Measurements from ENCODE around the gene PKN2.
"Not testable (repeated sequence)": the region's sequence is repeated elsewhere in the genome, so short reads cannot be mapped to it uniquely, and the experiment has no call there.

PKN2 gene

GRCh38 chr1:88867743-88868521, 183.9 kb downstream of the PKN2 start:
- no peaks in the 10 kb centered on the region for H3K9me3 Mint-ChIP-seq
- peak overlapping the region; percentile 78 to 95 for H3K27ac Mint-ChIP-seq
- ATAC-seq (peak; percentile 89), DNase-seq (no peak)
- no peaks in the 10 kb centered on the region for H3K27me3 Mint-ChIP-seq
- H3K4me1 Mint-ChIP-seq = peaks cover 63% of the 10 kb centered on the region
- peak overlapping the region; percentile 72 to 73 for H3K4me3 Mint-ChIP-seq

GRCh38 chr1:88869644-88870043, 185.6 kb downstream of the PKN2 start:
- not testable (repeated sequence) for ATAC-seq, H3K27ac Mint-ChIP-seq, H3K27me3 Mint-ChIP-seq, H3K4me3 Mint-ChIP-seq, H3K9me3 Mint-ChIP-seq, DNase-seq
- peaks cover 72% of the 10 kb centered on the region for H3K4me1 Mint-ChIP-seq

GRCh38 chr1:88873737-88874349, 189.8 kb downstream of the PKN2 start:
- DNase-seq = no peak
- H3K27me3 Mint-ChIP-seq = no peaks in the 10 kb centered on the region
- no peak overlapping the region for H3K4me3 Mint-ChIP-seq
- H3K4me1 Mint-ChIP-seq = peaks cover 50% of the 10 kb centered on the region
- no peak for ATAC-seq
- H3K9me3 Mint-ChIP-seq = no peaks in the 10 kb centered on the region
- H3K27ac Mint-ChIP-seq = no peak overlapping the region

- H3K4me3 Mint-ChIP-seq = no peak overlapping the region
- H3K4me1 Mint-ChIP-seq = peaks cover 42% of the 10 kb centered on the region
- ATAC-seq (no peak), DNase-seq (no peak)
- no peak overlapping the region for H3K27ac Mint-ChIP-seq
- H3K27me3 Mint-ChIP-seq = no peaks in the 10 kb centered on the region
- no peaks in the 10 kb centered on the region for H3K9me3 Mint-ChIP-seq
These were observed 191.5 kb downstream of the PKN2 start for GRCh38 chr1:88875595-88875994.

- Mint-ChIP-seq H3K9me3 (no peaks in the 10 kb centered on the region), H3K4me1 (peaks cover 40% of the 10 kb centered on the region), H3K4me3 (no peak overlapping the region), H3K27me3 (no peaks in the 10 kb centered on the region), H3K27ac (no peak overlapping the region)
- no peak for DNase-seq
- ATAC-seq = no peak
These were observed 192.7 kb downstream of the PKN2 start for GRCh38 chr1:88876573-88877365.

- no peaks in the 10 kb centered on the region for H3K27me3 Mint-ChIP-seq
- ATAC-seq (no peak), DNase-seq (no peak)
- H3K27ac Mint-ChIP-seq = peak overlapping the region in 1 of 2 donors; percentile 48
- H3K4me3 Mint-ChIP-seq = no peak overlapping the region
- peaks cover 46% of the 10 kb centered on the region for H3K4me1 Mint-ChIP-seq
- H3K9me3 Mint-ChIP-seq = no peaks in the 10 kb centered on the region
These were observed 193.3 kb downstream of the PKN2 start for GRCh38 chr1:88877382-88877825.

GRCh38 chr1:88877911-88878310, 193.8 kb downstream of the PKN2 start:
- no peak overlapping the region for H3K27ac Mint-ChIP-seq
- peaks cover 47% of the 10 kb centered on the region for H3K4me1 Mint-ChIP-seq
- DNase-seq = no peak
- no peaks in the 10 kb centered on the region for H3K27me3 Mint-ChIP-seq
- no peak overlapping the region for H3K4me3 Mint-ChIP-seq
- no peaks in the 10 kb centered on the region for H3K9me3 Mint-ChIP-seq
- no peak for ATAC-seq

- H3K9me3 Mint-ChIP-seq = no peaks in the 10 kb centered on the region
- ATAC-seq (no peak), DNase-seq (no peak)
- no peaks in the 10 kb centered on the region for H3K27me3 Mint-ChIP-seq
- H3K4me3 Mint-ChIP-seq = no peak overlapping the region
- H3K4me1 Mint-ChIP-seq = peaks cover 52% of the 10 kb centered on the region
- H3K27ac Mint-ChIP-seq = no peak overlapping the region
These were observed 194.7 kb downstream of the PKN2 start for GRCh38 chr1:88878731-88879130.

GRCh38 chr1:88880717-88881116, 196.6 kb downstream of the PKN2 start:
- not testable (repeated sequence) for ATAC-seq, H3K4me3 Mint-ChIP-seq, H3K9me3 Mint-ChIP-seq, DNase-seq, H3K27me3 Mint-ChIP-seq
- H3K4me1 Mint-ChIP-seq = peaks cover 45% of the 10 kb centered on the region
- H3K27ac Mint-ChIP-seq = peak overlapping the region; percentile 19 to 71

GRCh38 chr1:88883156-88883555, 199.1 kb downstream of the PKN2 start:
- H3K27ac Mint-ChIP-seq = no peak overlapping the region
- H3K9me3 Mint-ChIP-seq = no peaks in the 10 kb centered on the region
- H3K27me3 Mint-ChIP-seq = no peaks in the 10 kb centered on the region
- ATAC-seq = no peak
- peaks cover 43% of the 10 kb centered on the region for H3K4me1 Mint-ChIP-seq
- DNase-seq = no peak
- no peak overlapping the region for H3K4me3 Mint-ChIP-seq

Data from stimulated activated naive CD8-positive, alpha-beta T cell treated with anti-CD3 and anti-CD28 coated beads, Interleukin-15, amount 100 ng/mL, for 72 hours (primary cell).